SK-N-SH (cell line): ENCODE measurements around the gene MCC. TPM values are rescaled to one million over a fixed set of nuclear protein-coding genes. Genes with fewer than 3 reads are reported as not detected.

ENCODE experiments used
- CTCF ChIA-PET: fragments of 300-600, 350-600 bp; formaldehyde crosslinking; extraction: SDS; loops from one replicate; lab custom pipeline; 2021; lab: Yijun Ruan, JAX
- POLR2A ChIA-PET: fragments of 350-600 bp; sonication (Branson Sonifier 250); formaldehyde crosslinking; extraction: SDS; loops from one replicate; lab custom pipeline; 2020; ENCODE audit warnings: antibody characterized with exemption, inconsistent platforms; lab: Yijun Ruan, JAX
- DNase-seq: peaks from one replicate; pipeline ENCODE4 v3.0.0; 2012
- H2AFZ ChIP-seq: fragments of 200-600 bp; sonication (generic); 2 replicates; pipeline ENCODE4 v1.8.1; 2016; ENCODE audit warnings: antibody characterized with exemption, mild to moderate bottlenecking, low read depth
- H3F3A ChIP-seq: fragments of 200-600 bp; sonication (generic); replicated peaks from 2 replicates; pipeline ENCODE3; 2016; ENCODE audit warnings: antibody characterized with exemption, mild to moderate bottlenecking; ENCODE audit not compliant: insufficient read depth
- H3K27ac ChIP-seq, 2 experiments: fragments of 200-500 bp in 1 of 2; fragments of 200-600 bp in 1 of 2; sonication (Bioruptor generic) in 1 of 2; sonication (generic), shearing (Covaris generic) in 1 of 2; 2 replicates each; pipeline versions ENCODE4 v1.5.1 to v1.6.1; 2014 to 2016; ENCODE audit warnings: low read depth in 2 of 2, inconsistent platforms in 1 of 2, low read length in 1 of 2, mild to moderate bottlenecking in 1 of 2, mixed read lengths in 1 of 2
- H3K27me3 ChIP-seq: fragments of 200-600 bp; sonication (generic), shearing (Covaris generic); 2 replicates; pipeline ENCODE4 v1.6.1; 2016; ENCODE audit warnings: mixed run types; ENCODE audit not compliant: insufficient read depth
- H3K36me3 ChIP-seq, 2 experiments: fragments of 200-500 bp in 1 of 2; fragments of 200-600 bp in 1 of 2; sonication (Bioruptor generic) in 1 of 2; sonication (generic) in 1 of 2; replicated peaks in 1 of 2; 2 replicates each; pipeline versions ENCODE3 to v1.5.1; 2014 to 2016; ENCODE audit warnings: low read length in 1 of 2, mild to moderate bottlenecking in 1 of 2; ENCODE audit not compliant: insufficient read depth in 2 of 2, control insufficient read depth in 1 of 2
- H3K4me1 ChIP-seq, 2 experiments: fragments of 200-500 bp in 1 of 2; fragments of 200-600 bp in 1 of 2; sonication (Bioruptor generic) in 1 of 2; sonication (generic), shearing (Covaris generic) in 1 of 2; 2 replicates each; pipeline versions ENCODE4 v1.5.1 to v1.6.1; 2014 to 2016; ENCODE audit warnings: low read depth in 1 of 2, low read length in 1 of 2, mixed run types in 1 of 2; ENCODE audit not compliant: insufficient read depth in 2 of 2, control insufficient read depth in 1 of 2
- H3K4me2 ChIP-seq: fragments of 200-600 bp; sonication (generic), shearing (Covaris generic); 2 replicates; pipeline ENCODE4 v1.6.1; 2017; ENCODE audit warnings: mixed run types
- H3K4me3 ChIP-seq, 2 experiments: fragments of 200-500 bp in 1 of 2; fragments of 200-600 bp in 1 of 2; sonication (Bioruptor generic) in 1 of 2; sonication (generic), shearing (Covaris generic) in 1 of 2; 2 replicates each; pipeline versions ENCODE4 v1.5.1 to v1.8.1; 2014 to 2016; ENCODE audit warnings: low read depth in 2 of 2, inconsistent platforms in 1 of 2, low read length in 1 of 2, mild to moderate bottlenecking in 1 of 2, mixed read lengths in 1 of 2, moderate library complexity in 1 of 2
- H3K79me2 ChIP-seq: fragments of 200-600 bp; sonication (generic); 2 replicates; pipeline ENCODE4 v1.8.1; 2017; ENCODE audit warnings: mild to moderate bottlenecking; ENCODE audit not compliant: insufficient read depth
- H3K9ac ChIP-seq: fragments of 200-600 bp; sonication (generic); 2 replicates; pipeline ENCODE4 v1.6.1; 2017; ENCODE audit warnings: mixed run types
- H3K9me2 ChIP-seq: fragments of 200-600 bp; sonication (generic); 2 replicates; pipeline ENCODE4 v1.6.1; 2017; ENCODE audit warnings: mixed run types
- H3K9me3 ChIP-seq: fragments of 200-600 bp; sonication (generic); 2 replicates; pipeline ENCODE4 v1.6.1; 2017; ENCODE audit warnings: mixed run types, mild to moderate bottlenecking, moderate library complexity
- H4K20me1 ChIP-seq: fragments of 200-600 bp; sonication (generic); 2 replicates; pipeline ENCODE4 v1.6.1; 2017; ENCODE audit warnings: mild to moderate bottlenecking, mixed run types; ENCODE audit not compliant: insufficient read depth
- FOSL2 ChIP-seq: IDR thresholded peaks from 2 replicates; pipeline ENCODE4 v1.4.0; 2012; ENCODE audit warnings: low read depth, mild to moderate bottlenecking, moderate library complexity, borderline replicate concordance
- GATA2 ChIP-seq: sonication (generic); formaldehyde crosslinking; IDR thresholded peaks from 2 replicates; pipeline ENCODE4 v1.5.0; 2020; ENCODE audit warnings: mild to moderate bottlenecking, missing genetic modification reagents
- JUND ChIP-seq: IDR thresholded peaks from 2 replicates; pipeline ENCODE4 v1.4.0; 2012
- RCOR1 ChIP-seq: fragments of 150-350 bp; IDR thresholded peaks from 2 replicates; pipeline ENCODE4 v1.6.1; 2017; ENCODE audit warnings: antibody characterized with exemption, low read length
- WGBS: methylation state at CpG from one replicate; pipeline ENCODE4 v1.1.6; 2017; ENCODE audit warnings: low lambda C conversion rate; 5-methylcytosine and 5-hydroxymethylcytosine counted together
- polyA plus RNA-seq, 3 experiments: library from polyadenylated mRNA; depleted of rRNA; stranded (reverse); fragments of >200 nt; gene quantifications; 2 replicates each; pipeline ENCODE4 v1.2.3, GENCODE V29; 2012
- TF ChIP-seq, protein P1 (sequence below): fragments of 200-600 bp; sonication (generic); IDR thresholded peaks from 2 replicates; pipeline ENCODE4 v1.6.1; 2017; ENCODE audit warnings: antibody characterized with exemption, mild to moderate bottlenecking, moderate library complexity
- TF ChIP-seq, protein P2 (sequence below): fragments of 150-350 bp; IDR thresholded peaks from 2 replicates; pipeline ENCODE4 v1.6.1; 2016; ENCODE audit warnings: mild to moderate bottlenecking, low read depth, low read length

MCC gene
- polyA plus RNA-seq, 1 of the 3 experiments (the other 2 are of a cell fraction): 3.6 TPM

DNA sequence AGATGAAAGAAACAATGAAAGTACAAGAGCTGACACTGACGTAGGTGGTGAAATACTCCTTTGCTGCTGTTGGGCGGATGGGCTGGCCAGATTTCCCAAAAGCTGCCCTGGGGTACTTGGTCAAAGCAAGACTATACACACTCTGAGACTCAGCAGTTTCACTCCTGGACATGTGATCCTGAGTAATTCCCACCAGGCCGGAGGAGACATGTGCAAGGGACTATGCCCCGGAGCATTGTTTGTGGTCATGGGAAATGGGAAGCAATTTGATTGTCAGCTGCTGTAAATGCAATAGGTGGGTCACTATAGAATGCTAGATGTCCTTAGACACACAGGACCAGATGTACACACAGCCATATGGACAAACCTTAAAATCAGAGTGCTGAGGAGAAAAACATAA lies 395.6 kb downstream of the MCC start:
- WGBS: 36% methylated on average over 4 of the region's 4 CpGs
- DNase-seq: no peak
- H3K27ac ChIP-seq: no peak overlapping the region; a peak in 1 of 4 replicates
- H3K4me2 ChIP-seq: no peak overlapping the region
- POLR2A ChIA-PET: no interaction called here
- H2AFZ ChIP-seq: no peak overlapping the region
- no peaks in the 10 kb centered on the region for H3K27me3 ChIP-seq
- H3K4me3 ChIP-seq: no peak overlapping the region
- CTCF ChIA-PET: interaction anchor here (1.0 to 3.0 kb wide), 2 partner anchors 8 to 97 kb away, joined by 3 to 11 read pairs; no protein-coding TSS in a partner anchor
- H3K9ac ChIP-seq: no peak overlapping the region
- H3K36me3 ChIP-seq: no peaks in the 10 kb centered on the region
- H3F3A ChIP-seq: no peaks in the 10 kb centered on the region
- no peaks in the 10 kb centered on the region for H3K9me3 ChIP-seq
- H3K9me2 ChIP-seq: no peaks in the 10 kb centered on the region
- no peaks in the 10 kb centered on the region for H4K20me1 ChIP-seq
- peaks cover 0 to 25% of the 10 kb centered on the region in 2 experiments; a peak in 1 of 4 replicates for H3K4me1 ChIP-seq
- TF ChIP-seq RCOR1: no peak
- H3K79me2 ChIP-seq: no peaks in the 10 kb centered on the region

GRCh38 chr5:113091622-113092021 lies 396.6 kb downstream of the MCC start:
- peaks cover 0 to 25% of the 10 kb centered on the region in 2 experiments; a peak in 1 of 4 replicates for H3K4me1 ChIP-seq
- no peak overlapping the region for H3K4me2 ChIP-seq
- no peaks in the 10 kb centered on the region for H4K20me1 ChIP-seq
- H3K9me2 ChIP-seq: no peaks in the 10 kb centered on the region
- CTCF ChIA-PET: interaction anchor here (1.0 kb wide), 1 partner anchor 32 kb away, joined by 3 read pairs; no protein-coding TSS in a partner anchor
- TF ChIP-seq JUND (no peak), GATA2 (CRISPR knock-in tag) (no peak)
- TF ChIP-seq, protein P1, sequence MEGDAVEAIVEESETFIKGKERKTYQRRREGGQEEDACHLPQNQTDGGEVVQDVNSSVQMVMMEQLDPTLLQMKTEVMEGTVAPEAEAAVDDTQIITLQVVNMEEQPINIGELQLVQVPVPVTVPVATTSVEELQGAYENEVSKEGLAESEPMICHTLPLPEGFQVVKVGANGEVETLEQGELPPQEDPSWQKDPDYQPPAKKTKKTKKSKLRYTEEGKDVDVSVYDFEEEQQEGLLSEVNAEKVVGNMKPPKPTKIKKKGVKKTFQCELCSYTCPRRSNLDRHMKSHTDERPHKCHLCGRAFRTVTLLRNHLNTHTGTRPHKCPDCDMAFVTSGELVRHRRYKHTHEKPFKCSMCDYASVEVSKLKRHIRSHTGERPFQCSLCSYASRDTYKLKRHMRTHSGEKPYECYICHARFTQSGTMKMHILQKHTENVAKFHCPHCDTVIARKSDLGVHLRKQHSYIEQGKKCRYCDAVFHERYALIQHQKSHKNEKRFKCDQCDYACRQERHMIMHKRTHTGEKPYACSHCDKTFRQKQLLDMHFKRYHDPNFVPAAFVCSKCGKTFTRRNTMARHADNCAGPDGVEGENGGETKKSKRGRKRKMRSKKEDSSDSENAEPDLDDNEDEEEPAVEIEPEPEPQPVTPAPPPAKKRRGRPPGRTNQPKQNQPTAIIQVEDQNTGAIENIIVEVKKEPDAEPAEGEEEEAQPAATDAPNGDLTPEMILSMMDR: no peak
- TF ChIP-seq, all 33 proteins: peak for 0
- POLR2A ChIA-PET: interaction anchor here (0.6 to 1.6 kb wide), 2 partner anchors 27 to 427 kb away, joined by 4 read pairs; no protein-coding TSS in a partner anchor
- Histone ChIP-seq H3K9me3 (no peaks in the 10 kb centered on the region), H3K79me2 (no peaks in the 10 kb centered on the region), H2AFZ (no peak overlapping the region), H3K36me3 (no peaks in the 10 kb centered on the region), H3F3A (no peaks in the 10 kb centered on the region), H3K4me3 (no peak overlapping the region), H3K9ac (no peak overlapping the region), H3K27ac (no peak overlapping the region), H3K27me3 (no peaks in the 10 kb centered on the region)
- WGBS: 90% methylated on average over 3 of the region's 3 CpGs
- DNase-seq: no peak

DNA sequence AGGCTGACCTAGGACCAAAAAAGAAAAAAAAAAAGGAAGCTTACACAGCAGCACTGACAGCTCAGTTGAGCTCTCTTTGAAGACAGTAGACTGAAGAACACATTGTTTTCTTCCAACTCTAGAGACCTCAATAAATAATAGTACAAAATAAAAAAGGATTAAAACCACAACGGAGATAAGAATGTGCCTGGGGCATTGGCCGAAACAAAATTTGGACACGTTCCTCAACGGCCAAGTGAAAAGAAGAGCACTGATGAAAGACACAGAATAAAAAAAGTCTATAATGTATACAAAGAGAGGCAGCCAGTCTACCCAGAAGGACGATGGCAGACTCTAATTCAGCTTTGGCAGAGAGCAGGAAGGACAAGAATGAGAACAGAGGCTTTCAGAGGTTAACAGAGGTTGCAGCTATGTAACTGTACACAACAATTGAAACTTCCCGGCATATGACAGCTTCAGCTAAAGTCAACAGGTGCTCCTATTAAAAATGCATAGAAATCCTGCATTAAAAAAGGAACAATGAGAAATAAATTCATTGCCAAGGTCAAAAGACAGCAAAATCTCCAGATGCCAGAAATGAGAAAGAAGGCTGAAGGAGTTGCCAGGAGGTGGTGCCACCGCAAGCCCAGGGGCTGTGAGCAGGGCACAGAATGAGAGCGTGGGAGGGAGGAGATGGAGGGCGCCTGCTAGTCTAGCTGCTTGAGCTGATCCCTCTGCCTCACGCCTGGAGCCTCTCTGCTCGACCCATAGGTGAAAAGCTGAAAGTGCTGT lies 397.7 kb downstream of the MCC start:
- no peaks in the 10 kb centered on the region for H3F3A ChIP-seq
- no peaks in the 10 kb centered on the region for H4K20me1 ChIP-seq
- H3K27ac ChIP-seq: no peak overlapping the region; a peak in 1 of 4 replicates
- H3K4me1 ChIP-seq: peaks cover 0 to 19% of the 10 kb centered on the region in 2 experiments; a peak in 1 of 4 replicates
- H3K79me2 ChIP-seq: no peaks in the 10 kb centered on the region
- CTCF ChIA-PET: interaction anchor here (0.7 to 1.5 kb wide), 4 partner anchors 21 to 247 kb away, joined by 3 to 4 read pairs (median 3); no protein-coding TSS in a partner anchor
- no peak overlapping the region for H3K4me2 ChIP-seq
- H3K27me3 ChIP-seq: no peaks in the 10 kb centered on the region
- peak; percentile 33 for DNase-seq
- no peak overlapping the region for H3K4me3 ChIP-seq
- H3K9ac ChIP-seq: no peak overlapping the region
- H3K9me3 ChIP-seq: no peaks in the 10 kb centered on the region
- no peaks in the 10 kb centered on the region for H3K36me3 ChIP-seq
- WGBS: 39% methylated on average over 11 of the region's 11 CpGs
- POLR2A ChIA-PET: interaction anchor here (1.2 to 1.6 kb wide), 3 partner anchors 28 to 423 kb away, joined by 3 to 4 read pairs (median 3); partner anchors contain the start of gene YTHDC2
- no peak overlapping the region for H2AFZ ChIP-seq
- TF ChIP-seq FOSL2: no peak
- TF ChIP-seq, protein P2, sequence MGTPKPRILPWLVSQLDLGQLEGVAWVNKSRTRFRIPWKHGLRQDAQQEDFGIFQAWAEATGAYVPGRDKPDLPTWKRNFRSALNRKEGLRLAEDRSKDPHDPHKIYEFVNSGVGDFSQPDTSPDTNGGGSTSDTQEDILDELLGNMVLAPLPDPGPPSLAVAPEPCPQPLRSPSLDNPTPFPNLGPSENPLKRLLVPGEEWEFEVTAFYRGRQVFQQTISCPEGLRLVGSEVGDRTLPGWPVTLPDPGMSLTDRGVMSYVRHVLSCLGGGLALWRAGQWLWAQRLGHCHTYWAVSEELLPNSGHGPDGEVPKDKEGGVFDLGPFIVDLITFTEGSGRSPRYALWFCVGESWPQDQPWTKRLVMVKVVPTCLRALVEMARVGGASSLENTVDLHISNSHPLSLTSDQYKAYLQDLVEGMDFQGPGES: no peak
- H3K9me2 ChIP-seq: no peaks in the 10 kb centered on the region
